Measurements from ENCODE around the gene USH1C. TPM values are rescaled to one million over a fixed set of nuclear protein-coding genes. Genes with fewer than 3 reads are reported as not detected.

The USH1C gene
- total and polyA plus RNA-seq, 7 donors, result 0.05 to 0.44 (median 0.14) TPM; not detected in 4

DNA sequence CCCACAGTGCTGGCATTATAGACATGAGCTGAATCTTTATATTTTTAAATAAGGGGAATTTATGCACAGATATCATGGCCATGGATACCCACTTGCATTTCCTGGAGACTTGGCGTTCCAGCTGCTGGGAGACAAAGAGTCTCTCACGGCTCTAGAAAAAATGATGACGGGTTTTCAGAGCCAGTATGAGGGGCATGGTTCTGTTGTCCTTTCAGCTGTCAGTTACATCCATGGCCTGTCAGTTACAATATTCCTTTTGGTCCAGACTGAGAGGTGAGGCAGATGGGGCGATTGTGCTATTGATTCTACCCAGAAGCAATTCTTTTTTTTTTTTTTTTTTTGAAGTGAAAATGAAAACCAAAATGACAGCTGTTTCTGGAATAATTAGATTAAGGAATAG lies 29.7 kb downstream of the USH1C start:
- intact Hi-C loops (cut with DNase I), result no loop called here
- WGBS, 3 donors, result 70 to 80% (median 73%) methylated on average over 4 of the region's 4 CpGs
- TF ChIP-seq CTCF (IDR thresholded peaks at IDR 0.05), result no peak
- no peaks in the 10 kb centered on the region for H3K4me1 ChIP-seq
- H3K4me3 ChIP-seq, result no peak overlapping the region
- no peaks in the 10 kb centered on the region for H3K9me3 ChIP-seq
- no peak for ATAC-seq
- H3K27me3 ChIP-seq (ENCODE audit: insufficient read depth in 3 of 3, low read length in 2 of 3), result no peaks in the 10 kb centered on the region
- no peak for DNase-seq
- no peaks in the 10 kb centered on the region for H3K36me3 ChIP-seq (ENCODE audit: insufficient read depth in 1 of 2, low read depth in 1 of 2)
- H3K27ac ChIP-seq, result no peak overlapping the region

- no peak for ATAC-seq
- Histone ChIP-seq H3K27me3 (ENCODE audit: insufficient read depth in 3 of 3, low read length in 2 of 3) (no peaks in the 10 kb centered on the region), H3K27ac (no peak overlapping the region), H3K36me3 (ENCODE audit: insufficient read depth in 1 of 2, low read depth in 1 of 2) (no peaks in the 10 kb centered on the region), H3K4me1 (no peaks in the 10 kb centered on the region), H3K4me3 (no peak overlapping the region), H3K9me3 (no peaks in the 10 kb centered on the region)
- no peak for DNase-seq
- 62 to 77% (median 71%) methylated on average over 1 of the region's 1 CpG for WGBS, 3 donors
- intact Hi-C loops (cut with DNase I), result no loop called here
- TF ChIP-seq CTCF (IDR thresholded peaks at IDR 0.05), result no peak
These were observed 30.4 kb downstream of the USH1C start for GRCh38 chr11:17513853-17514252.

- 48 to 75% (median 62%) methylated on average over 2 of the region's 2 CpGs for WGBS, 3 donors
These were observed 32.1 kb downstream of the USH1C start for GRCh38 chr11:17512101-17512500.

DNA sequence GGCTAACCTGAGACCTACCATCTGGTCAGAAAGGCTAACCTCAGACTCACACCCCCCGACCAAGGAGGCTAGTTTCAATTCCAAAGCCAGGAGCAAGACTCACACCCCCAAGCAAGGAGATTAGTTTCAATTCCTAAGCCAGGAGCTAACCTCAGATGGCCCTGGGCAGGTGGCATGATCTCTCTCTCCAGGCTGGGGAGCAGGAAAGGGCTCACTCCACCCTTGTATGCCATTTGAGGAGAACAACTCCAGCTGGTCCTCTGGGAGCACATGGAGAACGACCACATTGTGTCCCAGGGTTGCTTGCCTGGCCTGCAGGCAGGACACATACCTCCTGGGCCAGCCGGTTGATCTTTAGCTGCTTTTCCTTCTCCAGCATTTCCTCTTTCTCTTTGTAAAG lies 32.6 kb downstream of the USH1C start:
- WGBS, 3 donors, result 21 to 48% (median 30%) methylated on average over 3 of the region's 3 CpGs
- Histone ChIP-seq H3K4me1 (no peaks in the 10 kb centered on the region), H3K36me3 (ENCODE audit: insufficient read depth in 1 of 2, low read depth in 1 of 2) (no peaks in the 10 kb centered on the region), H3K27ac (no peak overlapping the region), H3K9me3 (no peaks in the 10 kb centered on the region), H3K27me3 (ENCODE audit: insufficient read depth in 3 of 3, low read length in 2 of 3) (no peaks in the 10 kb centered on the region), H3K4me3 (no peak overlapping the region)
- intact Hi-C loops (cut with DNase I), result no loop called here
- TF ChIP-seq CTCF (IDR thresholded peaks at IDR 0.05), result no peak
- DNase-seq (no peak), ATAC-seq (peak in 1 of 4 donors; percentile 30)

More at GRCh38 chr11:17512101-17512500, 32.1 kb downstream of the USH1C start:
- no peak for ATAC-seq
- no peak overlapping the region for H3K4me3 ChIP-seq
- TF ChIP-seq CTCF (IDR thresholded peaks at IDR 0.05), result no peak
- H3K9me3 ChIP-seq, result no peaks in the 10 kb centered on the region
- no peaks in the 10 kb centered on the region for H3K4me1 ChIP-seq
- intact Hi-C loops (cut with DNase I), result no loop called here
- H3K27me3 ChIP-seq (ENCODE audit: insufficient read depth in 3 of 3, low read length in 2 of 3), result no peaks in the 10 kb centered on the region
- H3K27ac ChIP-seq, result no peak overlapping the region
- H3K36me3 ChIP-seq (ENCODE audit: insufficient read depth in 1 of 2, low read depth in 1 of 2), result no peaks in the 10 kb centered on the region
- DNase-seq, result no peak

- no peak for TF ChIP-seq CTCF (IDR thresholded peaks at IDR 0.05)
- no peak overlapping the region for H3K27ac ChIP-seq
- intact Hi-C loops (cut with DNase I), result no loop called here
- H3K4me1 ChIP-seq, result no peaks in the 10 kb centered on the region
- no peaks in the 10 kb centered on the region for H3K36me3 ChIP-seq (ENCODE audit: insufficient read depth in 1 of 2, low read depth in 1 of 2)
- DNase-seq (no peak), ATAC-seq (no peak)
- no peaks in the 10 kb centered on the region for H3K9me3 ChIP-seq
- no peaks in the 10 kb centered on the region for H3K27me3 ChIP-seq (ENCODE audit: insufficient read depth in 3 of 3, low read length in 2 of 3)
- no peak overlapping the region for H3K4me3 ChIP-seq
- WGBS, 3 donors, result 67 to 90% (median 68%) methylated on average over 4 of the region's 4 CpGs
These were observed 33.6 kb downstream of the USH1C start for GRCh38 chr11:17510507-17511206.
